OCI-LY3 (cell line): Measurements from ENCODE around the gene ZNF181.

Experiments used
- H2AFZ ChIP-seq: fragments of 200-600, 300-600 bp; shearing (Covaris generic); 2 replicates; pipeline ENCODE4 v1.6.0; 2014; ENCODE audit warnings: antibody characterized with exemption, low read depth, low read length
- H3K27ac ChIP-seq: fragments of 200-600, 300-600 bp; sonication (generic); 2 replicates; pipeline ENCODE4 v1.5.1; 2014; ENCODE audit warnings: mild to moderate bottlenecking, low read length, moderate library complexity, mixed read lengths
- H3K27me3 ChIP-seq: fragments of 200-600, 300-600 bp; sonication (generic); 2 replicates; pipeline ENCODE4 v1.6.1; 2014; ENCODE audit warnings: low read depth, low read length, mixed read lengths
- H3K36me3 ChIP-seq: fragments of 200-600, 300-600 bp; sonication (generic); replicated peaks from 2 replicates; pipeline ENCODE3; 2014; ENCODE audit warnings: low read depth, low read length, mixed read lengths
- H3K4me1 ChIP-seq: fragments of 300-600, 200-600 bp; sonication (generic); 2 replicates; pipeline ENCODE4 v1.6.1; 2014; ENCODE audit warnings: low read length, mixed read lengths
- H3K4me2 ChIP-seq: fragments of 200-600, 300-600 bp; sonication (generic); 2 replicates; pipeline ENCODE4 v1.6.1; 2014; ENCODE audit warnings: low read length, mixed read lengths
- H3K4me3 ChIP-seq: fragments of 300-600, 200-600 bp; sonication (generic); 2 replicates; pipeline ENCODE4 v1.5.1; 2014; ENCODE audit warnings: antibody characterized with exemption, mild to moderate bottlenecking, low read length, moderate library complexity
- H3K79me2 ChIP-seq: fragments of 300-600, 200-600 bp; shearing (Covaris generic); 2 replicates; pipeline ENCODE4 v1.6.1; 2014; ENCODE audit warnings: mild to moderate bottlenecking, low read length, mixed read lengths
- H3K9ac ChIP-seq: fragments of 300-600, 200-600 bp; shearing (Covaris generic); 2 replicates; pipeline ENCODE4 v1.6.0; 2014; ENCODE audit warnings: mild to moderate bottlenecking, low read length, moderate library complexity
- H3K9me3 ChIP-seq: fragments of 200-600, 300-600 bp; shearing (Covaris generic); 2 replicates; pipeline ENCODE4 v1.6.1; 2014; ENCODE audit warnings: low read length, mixed read lengths; ENCODE audit not compliant: insufficient read depth
- H4K20me1 ChIP-seq: fragments of 200-600, 300-600 bp; sonication (generic); 2 replicates; pipeline ENCODE4 v1.6.1; 2016; ENCODE audit warnings: low read length, mixed read lengths; ENCODE audit not compliant: insufficient read depth
- CTCF ChIP-seq: fragments of 200-600, 300-600 bp; sonication (generic); IDR thresholded peaks from 2 replicates; pipeline ENCODE4 v1.5.1; 2014; ENCODE audit warnings: antibody characterized with exemption, low read length, low read depth
- EZH2phosphoT487 ChIP-seq: fragments of 200-600 bp; shearing (Covaris generic); IDR thresholded peaks from 2 replicates; pipeline ENCODE4 v1.6.1; 2018; ENCODE audit warnings: antibody characterized with exemption, mixed run types, low read depth

ZNF181 gene

GRCh38 chr19:34757441-34757840 is 23.4 kb downstream of the ZNF181 start:
- Histone ChIP-seq H3K9me3 (peaks cover 48% of the 10 kb centered on the region), H3K27me3 (no peaks in the 10 kb centered on the region), H4K20me1 (no peaks in the 10 kb centered on the region), H3K27ac (no peak overlapping the region), H3K4me2 (no peak overlapping the region), H3K36me3 (no peaks in the 10 kb centered on the region), H3K4me3 (no peak overlapping the region), H2AFZ (no peak overlapping the region), H3K79me2 (no peaks in the 10 kb centered on the region), H3K4me1 (no peaks in the 10 kb centered on the region), H3K9ac (no peak overlapping the region)
- no peak for TF ChIP-seq EZH2phosphoT487
- TF ChIP-seq CTCF, result no peak

DNA sequence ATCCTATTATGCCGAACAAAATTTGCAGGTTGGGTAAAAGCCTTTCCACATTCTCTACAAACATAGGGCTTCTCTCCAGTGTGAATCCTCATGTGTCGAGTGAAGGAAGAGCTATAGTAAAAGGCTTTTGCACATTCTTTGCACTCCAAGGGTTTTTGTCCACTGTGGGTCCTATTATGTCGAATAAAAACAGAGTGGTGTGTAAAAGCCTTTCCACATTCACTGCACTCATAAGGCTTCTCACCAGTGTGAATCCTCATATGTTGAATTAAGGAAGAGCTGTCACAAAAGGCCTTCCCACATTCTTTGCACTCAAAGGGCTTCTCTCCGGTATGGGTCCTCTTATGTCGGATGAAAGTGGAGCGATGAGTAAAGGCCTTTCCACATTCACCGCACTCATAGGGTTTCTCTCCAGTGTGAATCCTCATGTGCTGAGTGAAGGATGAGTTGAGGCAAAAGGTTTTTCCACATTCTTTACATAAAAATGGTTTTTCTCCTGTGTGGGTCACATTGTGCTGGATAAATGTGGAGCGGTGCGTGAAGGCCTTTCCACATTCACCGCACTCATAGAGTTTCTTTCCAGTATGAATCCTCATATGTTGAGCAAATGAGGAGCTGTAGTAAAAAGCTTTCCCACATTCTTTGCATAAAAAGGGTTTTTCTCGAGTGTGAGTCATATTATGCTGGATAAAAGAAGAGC is 25.3 kb downstream of the ZNF181 start:
- Histone ChIP-seq H3K4me2 (no peak overlapping the region), H3K9me3 (peaks cover 52% of the 10 kb centered on the region), H3K27me3 (no peaks in the 10 kb centered on the region), H2AFZ (no peak overlapping the region), H3K27ac (no peak overlapping the region), H3K4me1 (no peaks in the 10 kb centered on the region), H3K4me3 (no peak overlapping the region), H3K36me3 (no peaks in the 10 kb centered on the region), H3K9ac (no peak overlapping the region), H4K20me1 (no peaks in the 10 kb centered on the region), H3K79me2 (no peaks in the 10 kb centered on the region)
- TF ChIP-seq CTCF (no peak), EZH2phosphoT487 (no peak)

- no peak overlapping the region for H3K4me2 ChIP-seq
- no peak overlapping the region for H3K4me3 ChIP-seq
- H3K79me2 ChIP-seq, result no peaks in the 10 kb centered on the region
- no peaks in the 10 kb centered on the region for H3K36me3 ChIP-seq
- no peaks in the 10 kb centered on the region for H3K4me1 ChIP-seq
- H3K27ac ChIP-seq, result no peak overlapping the region
- H3K9me3 ChIP-seq, result peaks cover 25% of the 10 kb centered on the region
- H4K20me1 ChIP-seq, result no peaks in the 10 kb centered on the region
- H3K9ac ChIP-seq, result no peak overlapping the region
- no peak for TF ChIP-seq EZH2phosphoT487
- no peak overlapping the region for H2AFZ ChIP-seq
- H3K27me3 ChIP-seq, result no peaks in the 10 kb centered on the region
Observed at GRCh38 chr19:34766386-34766785, 32.3 kb downstream of the ZNF181 start.

DNA sequence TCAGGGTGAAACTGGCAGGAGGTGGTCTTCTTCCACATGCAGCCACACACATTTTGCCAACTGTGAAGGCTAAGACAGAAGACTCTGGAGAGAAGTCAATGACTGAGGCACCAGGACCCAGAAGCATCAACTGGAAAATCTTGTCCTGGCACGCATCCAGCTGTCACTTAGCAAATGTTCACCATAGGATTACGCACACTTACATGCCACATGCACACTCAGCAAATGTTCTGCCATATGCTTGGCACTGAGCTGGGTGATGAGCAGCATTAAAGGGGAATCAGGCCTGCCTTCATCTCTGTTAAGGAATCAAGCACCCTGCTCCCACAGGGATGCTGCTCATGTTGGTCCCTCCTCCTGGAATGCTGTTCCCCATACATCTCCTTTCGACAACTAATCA is 33.9 kb downstream of the ZNF181 start:
- peaks cover 10% of the 10 kb centered on the region for H3K9me3 ChIP-seq
- no peaks in the 10 kb centered on the region for H3K36me3 ChIP-seq
- H3K4me3 ChIP-seq, result no peak overlapping the region
- H2AFZ ChIP-seq, result no peak overlapping the region
- no peaks in the 10 kb centered on the region for H3K79me2 ChIP-seq
- H3K4me1 ChIP-seq, result no peaks in the 10 kb centered on the region
- no peak overlapping the region for H3K9ac ChIP-seq
- no peaks in the 10 kb centered on the region for H4K20me1 ChIP-seq
- TF ChIP-seq CTCF, result no peak
- TF ChIP-seq EZH2phosphoT487, result no peak
- H3K27me3 ChIP-seq, result no peaks in the 10 kb centered on the region
- no peak overlapping the region for H3K4me2 ChIP-seq
- H3K27ac ChIP-seq, result no peak overlapping the region
